A673 (cell line): ENCODE results near the gene PPY. TPM values are rescaled to one million over a fixed set of nuclear protein-coding genes. Genes with fewer than 3 reads are reported as not detected.

Experiments used
- BruUV-seq: library from RNA; stranded (reverse); fragments of 400-500 nt; replicated peaks from 2 replicates; lab custom pipeline; 2021; lab: Mats Ljungman, UMichigan
- CTCF ChIA-PET: fragments of 300-600 bp; sonication (Branson Sonifier 250); formaldehyde crosslinking; loops from one replicate; lab custom pipeline; 2022; ENCODE audit warnings: antibody characterized with exemption; lab: Charles Lee
- POLR2A ChIA-PET: fragments of 300-600 bp; sonication (Branson Sonifier 250); formaldehyde crosslinking; loops from one replicate; lab custom pipeline; 2022; ENCODE audit warnings: antibody characterized with exemption; ENCODE audit not compliant: low non-redundant PET; lab: Charles Lee
- DNase-seq: peaks from one replicate; pipeline ENCODE4 v3.0.0-alpha.2; 2015; ENCODE audit warnings: low spot score
- H3K27ac ChIP-seq: fragments of 200-600 bp; sonication (generic); 2 replicates; pipeline ENCODE4 v1.5.1; 2016; ENCODE audit warnings: mixed run types, low read depth, mild to moderate bottlenecking, mixed read lengths, antibody characterized with exemption, low read length; ENCODE audit not compliant: poor library complexity, severe bottlenecking
- H3K27me3 ChIP-seq: fragments of 200-600 bp; sonication (generic); replicated peaks from 2 replicates; pipeline ENCODE4 v1.6.1; 2017; ENCODE audit warnings: mixed run types, low read depth, mild to moderate bottlenecking, mixed read lengths, antibody characterized with exemption, low read length; ENCODE audit not compliant: insufficient read depth, poor library complexity
- H3K36me3 ChIP-seq: fragments of 200-600 bp; sonication (generic); 2 replicates; pipeline ENCODE4 v1.6.1; 2016; ENCODE audit warnings: mixed run types, mild to moderate bottlenecking, mixed read lengths, antibody characterized with exemption, low read length; ENCODE audit not compliant: insufficient read depth, poor library complexity, severe bottlenecking
- H3K4me1 ChIP-seq: fragments of 200-600 bp; sonication (generic); 2 replicates; pipeline ENCODE4 v1.6.1; 2017; ENCODE audit warnings: mixed run types, mild to moderate bottlenecking, mixed read lengths, antibody characterized with exemption, low read length; ENCODE audit not compliant: insufficient read depth, poor library complexity, severe bottlenecking
- H3K4me3 ChIP-seq: fragments of 200-600 bp; sonication (generic); 2 replicates; pipeline ENCODE4 v1.5.1; 2016; ENCODE audit warnings: low read depth, mixed run types, mild to moderate bottlenecking, mixed read lengths, low read length; ENCODE audit not compliant: poor library complexity, severe bottlenecking
- H3K9me3 ChIP-seq: fragments of 200-600 bp; sonication (generic); 2 replicates; pipeline ENCODE4 v1.6.1; 2016; ENCODE audit warnings: mixed run types, low read depth, mild to moderate bottlenecking, mixed read lengths, antibody characterized with exemption, low read length; ENCODE audit not compliant: poor library complexity, severe bottlenecking
- EZH2 ChIP-seq: fragments of 200-600 bp; sonication (generic); IDR thresholded peaks from 2 replicates; pipeline ENCODE4 v1.6.1; 2017; ENCODE audit warnings: borderline replicate concordance, low read depth, mild to moderate bottlenecking, mixed read lengths, antibody characterized with exemption, low read length; ENCODE audit not compliant: poor library complexity, severe bottlenecking
- intact Hi-C: fragments of 100-400 bp; cut with micrococcal nuclease; formaldehyde crosslinking; loops from one replicate; pipeline ENCODE4 v1.10.0; 2022; ENCODE audit not compliant: unreplicated experiment
- total RNA-seq: library from RNA; stranded (reverse); gene quantifications from 2 replicates; pipeline ENCODE4 v1.2.3, GENCODE V29; 2021
- TF ChIP-seq, protein P1 (sequence below): fragments of 300-800, 200-600 bp; sonication (generic); conservative IDR thresholded peaks from 2 replicates; pipeline ENCODE4 v1.5.1; 2017; ENCODE audit warnings: low read depth, mild to moderate bottlenecking, antibody characterized with exemption, low read length, moderate library complexity, mixed read lengths

The PPY gene
- total RNA-seq, 1 experiment from 2014 or later = not detected

DNA sequence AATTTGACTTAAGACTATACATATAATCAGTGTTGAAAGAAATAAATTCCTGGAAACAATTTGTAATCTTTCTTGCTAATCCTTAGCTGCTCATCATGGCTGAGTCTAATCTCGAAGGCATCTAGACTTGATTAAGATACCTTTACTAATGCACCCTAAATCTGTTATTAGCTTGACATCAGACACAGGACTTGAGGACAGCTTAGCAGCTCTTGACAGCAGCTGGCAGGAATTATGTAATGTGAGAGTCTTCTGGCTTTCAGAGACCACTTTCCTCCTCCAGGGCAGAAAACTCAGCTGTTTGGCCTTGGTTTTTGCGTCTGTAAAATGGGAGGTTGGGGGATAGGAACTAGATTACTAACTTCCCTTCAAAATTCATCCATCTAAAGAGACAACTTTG lies 27.8 kb downstream of the PPY start:
- Histone ChIP-seq H3K9me3 (no peaks in the 10 kb centered on the region), H3K36me3 (no peaks in the 10 kb centered on the region), H3K27me3 (no peaks in the 10 kb centered on the region), H3K27ac (no peak overlapping the region), H3K4me3 (no peak overlapping the region), H3K4me1 (no peaks in the 10 kb centered on the region)
- BruUV-seq = no TSS peak
- no peak for DNase-seq
- ChIA-PET CTCF (no interaction called here), POLR2A (no interaction called here)
- intact Hi-C loops = no loop called here
- TF ChIP-seq, protein P1, sequence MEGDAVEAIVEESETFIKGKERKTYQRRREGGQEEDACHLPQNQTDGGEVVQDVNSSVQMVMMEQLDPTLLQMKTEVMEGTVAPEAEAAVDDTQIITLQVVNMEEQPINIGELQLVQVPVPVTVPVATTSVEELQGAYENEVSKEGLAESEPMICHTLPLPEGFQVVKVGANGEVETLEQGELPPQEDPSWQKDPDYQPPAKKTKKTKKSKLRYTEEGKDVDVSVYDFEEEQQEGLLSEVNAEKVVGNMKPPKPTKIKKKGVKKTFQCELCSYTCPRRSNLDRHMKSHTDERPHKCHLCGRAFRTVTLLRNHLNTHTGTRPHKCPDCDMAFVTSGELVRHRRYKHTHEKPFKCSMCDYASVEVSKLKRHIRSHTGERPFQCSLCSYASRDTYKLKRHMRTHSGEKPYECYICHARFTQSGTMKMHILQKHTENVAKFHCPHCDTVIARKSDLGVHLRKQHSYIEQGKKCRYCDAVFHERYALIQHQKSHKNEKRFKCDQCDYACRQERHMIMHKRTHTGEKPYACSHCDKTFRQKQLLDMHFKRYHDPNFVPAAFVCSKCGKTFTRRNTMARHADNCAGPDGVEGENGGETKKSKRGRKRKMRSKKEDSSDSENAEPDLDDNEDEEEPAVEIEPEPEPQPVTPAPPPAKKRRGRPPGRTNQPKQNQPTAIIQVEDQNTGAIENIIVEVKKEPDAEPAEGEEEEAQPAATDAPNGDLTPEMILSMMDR = no peak
- no peak for TF ChIP-seq EZH2

DNA sequence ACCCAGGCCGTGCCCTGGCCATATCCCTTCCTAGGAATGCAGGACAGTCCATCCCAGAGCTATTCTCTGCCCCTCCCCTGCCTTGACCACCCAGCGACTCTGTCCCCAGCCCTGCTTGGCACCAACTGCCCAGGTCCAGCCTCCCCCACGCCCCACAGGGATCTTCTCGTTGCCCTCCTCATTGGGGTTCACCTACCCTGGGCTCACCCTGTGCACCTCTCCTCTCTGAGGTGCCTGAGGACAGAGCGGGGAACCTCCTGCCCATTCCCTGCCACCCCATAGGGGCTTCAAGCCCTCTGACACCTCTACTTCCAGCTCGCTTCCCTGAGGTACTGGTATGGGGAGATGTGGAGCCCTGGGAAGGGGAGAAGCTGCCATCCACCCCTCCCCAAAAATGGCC lies 28.7 kb downstream of the PPY start:
- no peaks in the 10 kb centered on the region for H3K9me3 ChIP-seq
- POLR2A ChIA-PET = interaction anchor here (0.7 kb wide), 1 partner anchor 11 kb away, joined by 3 read pairs; no protein-coding TSS in a partner anchor
- DNase-seq = no peak
- CTCF ChIA-PET = no interaction called here
- intact Hi-C loops = no loop called here
- TF ChIP-seq EZH2 = no peak
- TF ChIP-seq, protein P1 = no peak
- H3K36me3 ChIP-seq = no peaks in the 10 kb centered on the region
- H3K4me1 ChIP-seq = no peaks in the 10 kb centered on the region
- BruUV-seq = no TSS peak
- H3K27ac ChIP-seq = no peak overlapping the region
- no peak overlapping the region for H3K4me3 ChIP-seq
- H3K27me3 ChIP-seq = no peaks in the 10 kb centered on the region

DNA sequence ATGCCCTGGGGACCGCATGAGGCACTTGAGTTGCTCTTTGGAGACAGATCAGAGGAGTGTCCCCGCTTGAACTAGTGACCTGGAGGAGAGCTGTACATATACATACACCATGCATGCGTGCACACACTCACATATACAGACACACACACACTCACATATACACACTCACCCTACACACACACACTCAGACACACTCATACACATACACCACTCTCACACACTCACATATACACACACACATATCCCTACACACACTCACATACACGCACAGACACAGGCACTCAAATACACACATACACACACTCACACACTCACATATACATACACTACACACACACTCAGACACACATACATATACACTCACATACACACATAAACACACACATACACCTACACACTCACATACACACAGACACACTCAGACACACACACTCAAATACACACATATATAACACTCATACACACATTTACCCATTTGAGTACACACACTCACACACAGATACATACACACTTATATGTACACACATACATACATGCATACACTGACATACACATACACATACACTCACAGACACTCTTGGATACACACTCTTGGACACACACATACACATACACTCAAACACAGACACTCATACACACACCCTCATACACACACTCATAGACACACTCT lies 29.5 kb downstream of the PPY start:
- POLR2A ChIA-PET = interaction anchor here (0.7 kb wide), 1 partner anchor 10 kb away, joined by 3 read pairs; no protein-coding TSS in a partner anchor

DNA sequence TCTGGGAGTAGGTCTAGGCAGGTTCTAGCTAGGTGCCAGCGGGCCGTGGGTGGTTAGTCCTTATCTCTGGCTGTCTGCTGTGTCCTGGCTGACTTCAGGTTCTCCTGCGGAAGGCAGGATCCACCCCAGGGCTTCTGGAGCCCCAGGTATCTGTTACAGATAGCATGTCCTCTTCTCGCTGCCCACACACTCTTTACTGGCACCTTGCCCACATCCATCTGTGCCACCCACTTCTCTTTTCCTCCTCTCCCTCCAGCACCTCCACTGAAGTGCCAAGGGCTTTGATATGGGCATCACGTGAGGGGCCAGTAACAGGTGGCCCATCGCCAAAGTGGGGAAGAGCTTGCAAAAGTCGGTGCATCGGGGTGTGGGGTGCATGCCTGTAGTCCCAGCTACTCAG lies 30.4 kb downstream of the PPY start:
- no peak overlapping the region for H3K4me3 ChIP-seq
- no peaks in the 10 kb centered on the region for H3K27me3 ChIP-seq
- BruUV-seq = no TSS peak
- DNase-seq = no peak
- H3K36me3 ChIP-seq = no peaks in the 10 kb centered on the region
- no peaks in the 10 kb centered on the region for H3K9me3 ChIP-seq
- no peak overlapping the region for H3K27ac ChIP-seq
- H3K4me1 ChIP-seq = no peaks in the 10 kb centered on the region
- intact Hi-C loops = no loop called here
- TF ChIP-seq EZH2 = no peak
- TF ChIP-seq, protein P1 = no peak
- POLR2A ChIA-PET = no interaction called here
- CTCF ChIA-PET = no interaction called here

More for the DNA sequence above, 29.5 kb downstream of the PPY start:
- no peaks in the 10 kb centered on the region for H3K27me3 ChIP-seq
- H3K4me3 ChIP-seq = no peak overlapping the region
- no peaks in the 10 kb centered on the region for H3K4me1 ChIP-seq
- intact Hi-C loops = no loop called here
- DNase-seq = no peak
- no peaks in the 10 kb centered on the region for H3K36me3 ChIP-seq
- TF ChIP-seq EZH2 = no peak
- no peaks in the 10 kb centered on the region for H3K9me3 ChIP-seq
- CTCF ChIA-PET = no interaction called here
- no peak overlapping the region for H3K27ac ChIP-seq
- BruUV-seq = no TSS peak
